HG03565 (cell line): Measurements from ENCODE around the gene ANKRD44.
"Not testable (repeated sequence)": the region's sequence is repeated elsewhere in the genome, so short reads cannot be mapped to it uniquely, and the experiment has no call there.

Source experiments
- ATAC-seq: cut with Tn5 transposase; IDR thresholded peaks from one replicate; pipeline ENCODE4 v1.9.1; 2021; ENCODE audit warnings: mild to moderate bottlenecking, moderate library complexity; ENCODE audit not compliant: unreplicated experiment

The ANKRD44 gene

DNA sequence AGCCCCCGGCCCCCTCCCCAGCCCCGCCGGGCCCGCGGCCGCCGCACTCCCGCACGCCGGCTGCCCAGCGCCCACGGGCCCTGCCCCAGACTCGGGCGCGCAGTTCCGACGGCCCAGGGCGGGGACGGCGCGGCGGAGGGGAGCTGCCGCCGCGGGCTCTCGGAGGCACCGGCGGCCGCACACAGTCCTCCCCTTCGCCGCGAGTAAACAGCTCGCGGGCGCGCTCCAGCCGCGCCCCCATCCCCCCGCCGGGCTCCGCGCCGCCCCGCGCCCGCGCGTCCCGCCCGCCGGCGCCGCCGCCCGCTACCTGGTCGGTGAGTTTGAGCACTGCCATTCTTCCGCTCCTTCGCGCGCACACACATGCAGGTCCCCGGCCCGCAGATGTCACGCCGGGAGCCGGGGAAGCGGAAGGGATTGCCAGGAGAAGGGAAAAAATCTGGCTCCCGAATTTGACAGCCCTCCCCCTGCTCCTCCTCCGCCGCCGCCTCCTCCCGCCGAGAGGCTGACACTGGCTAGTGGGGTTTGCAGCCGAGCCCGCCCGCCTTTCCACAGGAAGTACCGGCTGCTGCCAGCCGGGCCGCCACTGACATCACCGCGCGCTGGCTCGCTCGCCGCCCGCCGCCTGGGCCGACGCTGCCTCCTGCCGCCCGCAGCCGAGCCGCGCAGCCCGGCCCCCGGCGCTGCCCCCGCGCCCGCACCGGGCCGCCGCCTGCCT is at the start of gene ANKRD44:
TSS of gene ANKRD44 (minus strand) at position 510 of the 715 bp plus-strand sequence. CDS start at position 334, 176 bp downstream.
- ATAC-seq: peak; percentile 52

DNA sequence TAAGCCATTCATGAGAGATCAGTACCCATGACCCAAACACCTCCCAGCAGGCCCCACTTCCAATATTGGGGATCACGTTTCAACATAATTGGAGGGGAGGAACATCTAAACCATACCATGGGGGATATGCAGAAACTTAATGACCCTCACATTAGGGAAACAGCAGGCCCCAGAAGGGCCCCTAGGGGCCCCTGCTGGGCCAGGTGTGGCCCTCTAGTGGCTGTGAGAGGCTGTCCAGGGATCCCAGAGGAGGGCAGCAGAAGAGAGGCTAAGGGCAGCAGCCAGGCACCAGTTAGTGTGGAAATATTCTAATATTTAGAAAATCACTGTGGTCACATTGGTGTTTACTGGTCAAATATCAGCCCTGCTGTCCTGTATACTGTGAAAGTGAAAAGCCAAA is 49.3 kb upstream of the ANKRD44 start:
- ATAC-seq: no peak

- ATAC-seq: no peak
These were observed 48.4 kb upstream of the ANKRD44 start for GRCh38 chr2:197358931-197359330.

DNA sequence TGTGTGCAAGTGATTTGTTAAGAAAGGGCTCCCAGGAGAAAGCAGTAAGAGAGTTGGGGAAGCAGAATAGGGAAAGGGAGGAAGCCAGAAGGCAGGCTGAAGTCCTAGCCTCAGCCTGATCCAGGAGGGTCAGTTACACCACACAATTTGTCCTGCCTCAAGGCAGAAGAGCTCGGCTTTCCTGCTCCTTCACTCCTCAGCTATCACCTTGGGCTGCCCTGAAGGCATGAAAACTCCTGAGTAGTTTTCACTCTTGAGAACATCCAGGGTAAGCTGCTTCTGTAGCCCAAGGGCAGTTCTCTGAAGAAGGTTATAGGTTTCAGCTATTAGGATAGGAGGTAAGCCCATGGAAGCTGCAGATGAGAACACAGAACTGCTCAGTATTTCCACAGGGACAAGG is 47.4 kb upstream of the ANKRD44 start:
- ATAC-seq: no peak

DNA sequence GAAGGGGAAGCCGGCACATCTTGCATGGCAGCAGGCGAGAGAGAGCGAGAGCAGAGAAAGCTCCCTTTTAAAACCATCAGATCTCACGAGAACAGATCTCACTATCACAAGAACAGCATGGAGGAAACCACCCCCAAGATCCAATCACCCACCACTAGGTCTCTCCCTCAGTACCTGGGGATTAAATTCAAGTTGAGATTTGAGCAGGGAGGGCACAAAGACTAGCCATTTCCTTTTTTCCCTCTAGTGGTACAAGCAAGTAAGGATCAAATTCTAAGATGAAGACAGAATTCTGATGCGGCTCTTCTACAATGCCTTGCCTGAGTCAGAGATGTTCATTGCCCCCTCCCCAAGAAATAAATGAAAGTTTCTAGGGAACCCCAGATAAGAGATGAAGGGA is 45.6 kb upstream of the ANKRD44 start:
- ATAC-seq: no peak

DNA sequence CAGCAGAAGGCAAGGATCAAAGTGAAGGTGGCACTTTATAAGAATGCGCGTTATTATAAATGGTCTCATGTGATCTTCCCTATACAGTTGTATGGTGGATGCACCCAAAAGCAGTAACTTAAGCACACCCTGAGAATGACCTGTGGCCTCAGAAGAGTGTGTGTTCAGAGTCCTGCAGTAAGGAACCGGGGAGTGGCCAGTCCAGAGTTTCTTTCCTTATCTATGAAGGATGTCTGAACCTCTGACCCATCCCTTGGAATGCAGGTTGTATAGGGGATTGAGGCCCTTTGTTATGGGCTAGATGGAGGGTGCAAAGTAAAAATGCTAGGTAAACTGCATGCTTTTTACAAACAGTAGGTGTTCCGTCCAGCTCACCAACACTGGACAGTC is 43.6 kb upstream of the ANKRD44 start:
- no peak for ATAC-seq

- ATAC-seq: no peak
These were observed 43.0 kb upstream of the ANKRD44 start for GRCh38 chr2:197353393-197354168.

GRCh38 chr2:197349699-197350098 is 39.1 kb upstream of the ANKRD44 start:
- ATAC-seq: no peak

DNA sequence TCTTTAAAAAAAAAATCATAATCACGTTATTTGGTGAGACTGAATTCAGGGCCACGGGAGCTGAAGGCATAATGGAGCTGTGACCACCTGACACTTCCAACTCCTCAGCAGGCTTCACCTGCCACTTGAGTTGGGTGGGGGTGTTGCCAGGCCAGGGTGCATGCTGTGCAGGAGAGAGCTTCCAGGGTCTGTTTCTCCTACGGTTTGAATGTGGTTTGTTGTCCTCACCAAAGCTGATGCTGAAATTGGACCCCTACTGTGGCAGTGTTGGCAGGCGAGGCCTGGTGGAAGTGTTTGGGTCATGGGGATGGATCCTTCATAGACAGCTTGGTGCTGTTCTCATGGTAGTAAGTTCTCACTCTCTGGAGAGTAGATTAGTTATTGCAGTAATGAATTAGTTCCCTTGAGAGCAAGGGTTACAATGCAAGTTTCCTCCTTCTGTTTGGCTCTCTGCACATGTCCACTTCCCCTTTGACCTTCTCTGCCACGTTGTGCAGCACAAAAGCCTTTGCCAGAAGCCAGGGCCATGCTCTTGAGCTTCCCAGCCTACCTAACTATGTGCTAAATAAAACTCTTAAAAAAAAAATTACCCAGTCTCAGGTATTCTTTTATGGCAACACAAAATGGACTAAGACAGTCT is 38.3 kb upstream of the ANKRD44 start:
- ATAC-seq: no peak

DNA sequence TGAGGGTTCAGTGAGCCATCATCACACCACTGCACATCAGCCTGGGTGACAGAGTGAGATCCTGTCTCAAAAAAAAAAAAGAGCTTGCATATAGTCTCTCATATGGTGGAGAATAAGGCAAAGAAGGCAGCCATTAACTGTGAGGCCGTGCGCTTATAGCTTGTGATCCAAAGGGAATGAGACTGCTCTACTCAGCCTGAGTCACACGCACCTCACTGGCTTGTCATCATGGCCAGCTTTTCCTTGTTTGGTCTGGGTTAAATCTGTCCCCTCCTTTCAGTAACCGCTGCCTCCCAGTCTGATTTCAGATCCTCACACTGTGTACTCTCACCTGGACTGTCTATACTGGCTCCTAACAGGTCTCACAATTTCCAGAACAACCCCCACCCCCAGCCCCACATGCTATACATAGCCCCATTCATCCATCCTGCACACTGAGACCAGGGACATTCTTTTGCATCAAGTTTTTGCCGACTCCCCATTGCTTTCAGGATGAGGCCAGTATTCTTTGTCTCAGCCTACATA is 35.3 kb upstream of the ANKRD44 start:
- no peak for ATAC-seq

DNA sequence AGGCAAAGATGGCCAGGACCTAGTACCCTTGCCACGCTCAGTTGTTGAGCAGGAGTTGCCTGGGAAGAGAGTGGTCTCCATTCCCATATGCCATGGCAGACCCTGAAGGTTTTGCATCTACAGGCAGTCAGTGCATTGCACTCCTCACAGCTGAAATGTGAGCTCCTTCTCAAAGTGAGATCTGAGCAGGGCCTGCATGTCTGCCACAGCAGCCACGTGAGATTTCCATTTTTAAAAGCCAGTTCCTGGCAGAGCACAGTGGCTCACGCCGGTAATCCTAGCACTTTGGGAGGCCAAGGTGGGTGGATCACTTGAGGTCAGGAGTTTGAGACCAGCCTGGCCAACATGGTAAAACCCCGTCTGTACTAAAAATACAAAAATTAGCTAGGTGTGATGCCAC is 33.4 kb upstream of the ANKRD44 start:
- not testable (repeated sequence) for ATAC-seq

- ATAC-seq: no peak
These were observed 30.0 kb upstream of the ANKRD44 start for GRCh38 chr2:197340591-197340990.

DNA sequence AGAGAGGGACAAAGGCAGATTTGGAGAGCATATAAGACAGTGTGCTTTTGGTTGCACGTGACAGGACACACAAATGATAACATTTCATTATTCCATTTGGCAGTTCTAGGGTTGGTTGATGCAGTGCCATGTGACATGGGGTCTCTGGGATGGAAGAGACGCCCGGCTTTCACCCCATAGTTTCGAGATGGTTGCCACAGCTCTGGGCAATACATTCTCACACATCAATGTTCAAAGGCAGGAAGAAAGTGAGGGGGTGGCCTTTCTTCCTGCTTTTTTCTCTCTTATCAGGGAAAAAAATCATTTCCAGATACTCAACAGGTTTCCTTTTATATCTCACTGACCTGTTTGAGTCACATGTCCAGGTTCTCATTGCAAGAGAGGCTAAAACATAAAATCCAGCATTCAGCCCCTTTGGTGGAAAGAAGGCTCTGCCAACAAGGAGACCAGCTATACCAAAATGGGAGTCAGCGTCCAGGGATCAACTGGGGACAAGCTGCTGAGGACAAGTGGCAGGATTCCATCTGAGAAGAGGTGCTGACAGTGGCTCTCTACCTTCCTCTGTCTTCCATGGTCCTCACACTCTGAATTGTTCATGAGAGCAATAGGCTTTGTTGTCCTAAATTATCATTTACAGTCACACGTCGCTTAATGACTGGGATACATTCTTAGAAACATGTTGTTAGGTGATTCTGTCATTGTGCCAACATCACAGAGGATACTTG is 29.1 kb upstream of the ANKRD44 start:
- no peak for ATAC-seq

DNA sequence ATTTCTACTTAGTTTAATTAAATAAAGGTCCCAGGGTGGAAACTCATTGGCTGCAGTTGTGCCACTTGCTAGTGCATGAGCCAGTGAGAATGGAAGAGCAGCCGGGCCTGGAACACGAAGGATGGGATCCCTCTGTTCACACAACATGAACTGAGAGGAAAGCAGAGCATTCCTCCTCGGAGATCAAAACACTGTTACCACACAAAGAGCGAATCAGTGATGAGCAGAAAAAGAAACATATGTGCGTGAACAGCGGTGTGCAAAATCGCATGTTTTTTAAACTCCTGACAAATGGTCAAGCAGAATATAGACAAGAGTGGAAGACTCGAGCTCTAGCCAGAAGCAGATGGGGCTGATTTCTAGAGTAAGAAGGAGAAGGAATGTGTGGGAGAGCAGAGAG is 28.4 kb upstream of the ANKRD44 start:
- ATAC-seq: no peak

- no peak for ATAC-seq
These were observed 22.1 kb upstream of the ANKRD44 start for GRCh38 chr2:197332641-197333040.

GRCh38 chr2:197328461-197328860 is 17.9 kb upstream of the ANKRD44 start:
- no peak for ATAC-seq

DNA sequence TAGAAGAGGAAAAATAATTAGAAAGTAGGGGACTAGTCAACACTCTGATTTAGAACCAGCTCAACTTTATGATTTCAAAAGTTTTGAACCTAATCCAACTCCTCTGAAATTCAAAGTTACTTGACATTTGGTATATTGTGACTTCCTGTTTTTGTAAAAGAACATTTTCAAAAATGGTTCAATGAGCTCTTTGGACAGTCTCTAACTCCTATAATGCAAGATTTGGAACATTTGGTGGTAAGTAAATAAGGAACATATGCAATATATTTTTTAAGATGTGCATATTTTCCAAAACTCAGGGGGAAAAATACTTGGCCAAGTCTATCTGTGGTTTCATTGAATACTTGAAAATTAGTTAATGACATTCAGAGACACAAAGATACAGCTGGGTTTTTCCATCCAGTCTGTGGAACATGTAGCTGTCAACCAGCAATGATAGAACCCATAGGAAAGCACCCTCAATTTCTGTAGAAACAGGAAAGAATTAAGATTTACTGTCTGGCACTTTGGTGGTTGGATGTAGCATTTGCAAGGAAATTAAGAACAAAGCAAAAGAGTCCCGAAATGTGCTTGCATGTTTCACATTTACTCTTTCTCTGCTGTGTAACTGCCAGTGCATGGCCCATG is 17.0 kb upstream of the ANKRD44 start:
- no peak for ATAC-seq

- ATAC-seq: no peak
These were observed 16.5 kb upstream of the ANKRD44 start for GRCh38 chr2:197327073-197327471.

DNA sequence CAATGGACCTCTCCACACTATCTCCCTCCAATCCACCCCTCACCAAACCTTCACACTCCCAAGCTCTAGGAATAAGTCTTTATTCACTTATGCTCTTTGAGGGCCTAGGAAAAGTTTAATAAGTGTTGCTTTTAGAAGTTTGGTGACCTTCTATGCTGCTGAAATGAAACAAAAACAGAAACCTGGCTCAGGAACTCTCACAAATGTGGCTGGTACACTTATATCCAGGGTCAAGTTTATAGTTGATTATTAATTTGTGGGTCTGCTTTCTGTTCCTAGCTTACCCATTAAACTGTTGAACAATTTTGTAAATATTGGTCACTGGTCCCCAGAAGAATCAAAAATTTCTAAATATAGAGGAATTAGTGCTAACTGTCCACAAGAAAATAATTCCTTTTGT is 14.2 kb upstream of the ANKRD44 start:
- ATAC-seq: peak; percentile 73
